MM.1S (cell line): Measurements from ENCODE around the gene GPD1L.

Source experiments
- DNase-seq: peaks from one replicate; pipeline ENCODE4 v3.0.0-alpha.2; 2015
- H2AFZ ChIP-seq: fragments of 300-600 bp; sonication (generic); 2 replicates; pipeline ENCODE4 v1.6.0; 2016; ENCODE audit warnings: antibody characterized with exemption, low read length
- H3F3A ChIP-seq: fragments of 300-600 bp; sonication (generic); 2 replicates; pipeline ENCODE4 v1.6.1; 2016; ENCODE audit warnings: mild to moderate bottlenecking, antibody characterized with exemption, low read length, moderate library complexity, mixed read lengths; ENCODE audit not compliant: insufficient read depth
- H3K27ac ChIP-seq: fragments of 300-600 bp; sonication (generic); 2 replicates; pipeline ENCODE4 v1.5.1; 2016; ENCODE audit warnings: mild to moderate bottlenecking, low read length
- H3K27me3 ChIP-seq: fragments of 300-600 bp; sonication (generic); replicated peaks from 2 replicates; pipeline ENCODE4 v1.6.0; 2016; ENCODE audit warnings: low read length; ENCODE audit not compliant: insufficient read depth
- H3K36me3 ChIP-seq: fragments of 300-600 bp; sonication (generic); replicated peaks from 2 replicates; pipeline ENCODE4 v1.6.1; 2016; ENCODE audit warnings: mild to moderate bottlenecking, low read length, mixed read lengths; ENCODE audit not compliant: insufficient read depth
- H3K4me1 ChIP-seq: fragments of 300-600 bp; sonication (generic); 2 replicates; pipeline ENCODE4 v1.6.1; 2016; ENCODE audit warnings: low read length, mixed read lengths
- H3K4me2 ChIP-seq: fragments of 300-600 bp; sonication (generic); 2 replicates; pipeline ENCODE4 v1.6.0; 2016; ENCODE audit warnings: low read depth, low read length
- H3K4me3 ChIP-seq: fragments of 300-600 bp; sonication (generic); 2 replicates; pipeline ENCODE4 v1.5.1; 2016; ENCODE audit warnings: low read length, mixed read lengths
- H3K79me2 ChIP-seq: fragments of 300-600 bp; sonication (generic); 2 replicates; pipeline ENCODE4 v1.6.1; 2016; ENCODE audit warnings: mixed run types, low read length, mixed read lengths
- H3K9ac ChIP-seq: fragments of 300-600 bp; sonication (generic); 2 replicates; pipeline ENCODE4 v1.6.1; 2016; ENCODE audit warnings: low read length, mixed read lengths
- H3K9me2 ChIP-seq: fragments of 300-600 bp; sonication (generic); replicated peaks from 2 replicates; pipeline ENCODE4 v1.6.1; 2016; ENCODE audit warnings: mild to moderate bottlenecking, low read length, mixed read lengths; ENCODE audit not compliant: insufficient read depth
- H3K9me3 ChIP-seq: fragments of 300-600 bp; sonication (generic); replicated peaks from 2 replicates; pipeline ENCODE4 v1.6.1; 2016; ENCODE audit warnings: mild to moderate bottlenecking, low read length, mixed read lengths; ENCODE audit not compliant: insufficient read depth
- H4K20me1 ChIP-seq: fragments of 300-600 bp; sonication (generic); 2 replicates; pipeline ENCODE4 v1.6.1; 2016; ENCODE audit warnings: mild to moderate bottlenecking, low read length, moderate library complexity, mixed read lengths; ENCODE audit not compliant: insufficient read depth
- CTCF ChIP-seq: fragments of 300-600 bp; sonication (generic); IDR thresholded peaks from 2 replicates; pipeline ENCODE4 v1.5.1; 2016; ENCODE audit warnings: antibody characterized with exemption, low read length, mixed read lengths
- EZH2 ChIP-seq: fragments of 300-600 bp; sonication (generic); optimal IDR thresholded peaks from 2 replicates; pipeline ENCODE3; 2017; ENCODE audit warnings: low read depth, mild to moderate bottlenecking, antibody characterized with exemption, low read length, mixed read lengths
- EZH2phosphoT487 ChIP-seq: fragments of 300-600 bp; sonication (generic); IDR thresholded peaks from 2 replicates; pipeline ENCODE4 v1.6.1; 2018; ENCODE audit warnings: antibody characterized with exemption, low read length

Gene GPD1L

GRCh38 chr3:32176989-32177701 is 70.7 kb downstream of the GPD1L start:
- H3K4me2 ChIP-seq: peak overlapping the region; percentile 23; the same call in 1 of the 2 replicates
- no peaks in the 10 kb centered on the region for H3K4me1 ChIP-seq
- no peaks in the 10 kb centered on the region for H3K36me3 ChIP-seq
- H3F3A ChIP-seq: no peaks in the 10 kb centered on the region
- H4K20me1 ChIP-seq: no peaks in the 10 kb centered on the region
- no peaks in the 10 kb centered on the region for H3K27me3 ChIP-seq
- no peak overlapping the region for H3K27ac ChIP-seq
- H2AFZ ChIP-seq: no peak overlapping the region
- TF ChIP-seq CTCF (peak; percentile 79), EZH2phosphoT487 (no peak), EZH2 (no peak)
- H3K9me3 ChIP-seq: no peaks in the 10 kb centered on the region
- H3K4me3 ChIP-seq: no peak overlapping the region
- no peaks in the 10 kb centered on the region for H3K79me2 ChIP-seq
- H3K9me2 ChIP-seq: no peaks in the 10 kb centered on the region
- peak; percentile 73 for DNase-seq
- no peak overlapping the region for H3K9ac ChIP-seq

- H2AFZ ChIP-seq: no peak overlapping the region
- H3K9me3 ChIP-seq: no peaks in the 10 kb centered on the region
- no peaks in the 10 kb centered on the region for H3K36me3 ChIP-seq
- peak; percentile 65 for DNase-seq
- peak overlapping the region; percentile 23; the same call in 1 of the 2 replicates for H3K4me2 ChIP-seq
- no peak overlapping the region for H3K9ac ChIP-seq
- H3K27ac ChIP-seq: no peak overlapping the region
- no peaks in the 10 kb centered on the region for H3K27me3 ChIP-seq
- no peak overlapping the region for H3K4me3 ChIP-seq
- no peaks in the 10 kb centered on the region for H3K4me1 ChIP-seq
- H3K9me2 ChIP-seq: no peaks in the 10 kb centered on the region
- no peaks in the 10 kb centered on the region for H3K79me2 ChIP-seq
- no peaks in the 10 kb centered on the region for H4K20me1 ChIP-seq
- TF ChIP-seq CTCF (peak; percentile 78), EZH2phosphoT487 (no peak), EZH2 (no peak)
- H3F3A ChIP-seq: no peaks in the 10 kb centered on the region
Measured at GRCh38 chr3:32177702-32178198, 71.3 kb downstream of the GPD1L start.

- TF ChIP-seq EZH2 (no peak), EZH2phosphoT487 (no peak), CTCF (no peak)
- Histone ChIP-seq H3K36me3 (no peaks in the 10 kb centered on the region), H3K4me3 (no peak overlapping the region), H3K79me2 (no peaks in the 10 kb centered on the region), H3K4me2 (no peak overlapping the region), H2AFZ (no peak overlapping the region), H3K27ac (no peak overlapping the region), H3K27me3 (no peaks in the 10 kb centered on the region), H3F3A (no peaks in the 10 kb centered on the region), H3K9ac (no peak overlapping the region), H3K9me3 (no peaks in the 10 kb centered on the region), H4K20me1 (no peaks in the 10 kb centered on the region), H3K4me1 (no peaks in the 10 kb centered on the region), H3K9me2 (no peaks in the 10 kb centered on the region)
- DNase-seq: no peak
Measured at GRCh38 chr3:32180141-32180784, 73.8 kb downstream of the GPD1L start.
